ENCODE measurements around the gene RAD51C. TPM values are rescaled to one million over a fixed set of nuclear protein-coding genes. Genes with fewer than 3 reads are reported as not detected.

Gene RAD51C
- polyA plus RNA-seq, 1 donor (not counting 4 experiments of a cell fraction or from before 2014, with no cell fraction given): 41.8 TPM

DNA sequence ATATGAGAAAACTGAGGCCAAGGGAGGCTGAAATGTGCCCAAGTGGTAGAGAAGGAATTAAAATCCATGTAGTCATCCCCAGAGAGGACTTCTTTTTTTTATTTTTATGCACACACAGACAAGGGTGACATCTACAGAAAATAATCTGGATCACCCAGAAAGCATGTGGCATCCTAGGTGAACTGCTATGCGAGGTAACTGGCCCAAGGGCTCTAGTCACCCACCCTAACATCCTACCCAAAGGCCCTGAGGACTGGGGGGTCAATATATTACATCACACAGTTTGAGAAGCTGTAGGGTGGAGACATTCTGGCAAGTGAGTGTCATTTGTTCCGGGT lies 23.8 kb upstream of the RAD51C start:
- DNase-seq (ENCODE audit: low read depth, low spot score) (no peak), FAIRE-seq (no peak)
- Histone ChIP-seq H3K79me2 (ENCODE audit: control insufficient read depth, insufficient read depth, low read length) (no peaks in the 10 kb centered on the region), H2AFZ (ENCODE audit: control insufficient read depth, low read length) (no peak overlapping the region), H3K4me2 (ENCODE audit: control insufficient read depth, extremely low read depth, insufficient read depth, low read depth, low read length) (no peak overlapping the region), H3K4me3 (ENCODE audit: control insufficient read depth in 2 of 3, extremely low read depth in 1 of 3, insufficient read depth in 2 of 3, low read depth in 1 of 3, low read length in 3 of 3) (no peak overlapping the region), H4K20me1 (ENCODE audit: control insufficient read depth, extremely low read depth, insufficient read depth, low read length) (no peaks in the 10 kb centered on the region), H3K4me1 (ENCODE audit: control insufficient read depth, extremely low read depth, insufficient read depth, low read length) (peaks cover 5% of the 10 kb centered on the region), H3K27ac (ENCODE audit: control insufficient read depth, insufficient read depth, low read length) (no peak overlapping the region), H3K36me3 (ENCODE audit: control insufficient read depth in 2 of 2, extremely low read depth in 1 of 2, insufficient read depth in 2 of 2, low read length in 2 of 2) (no peaks in the 10 kb centered on the region), H3K9ac (ENCODE audit: control insufficient read depth, extremely low read depth, insufficient read depth, low read length) (no peak overlapping the region), H3K9me1 (ENCODE audit: control insufficient read depth, extremely low read depth, insufficient read depth, low read length) (no peaks in the 10 kb centered on the region), H3K27me3 (ENCODE audit: control insufficient read depth, extremely low read depth, insufficient read depth, low read length) (no peaks in the 10 kb centered on the region), H3K9me3 (ENCODE audit: control insufficient read depth, low read depth, low read length) (no peaks in the 10 kb centered on the region)
- dilution Hi-C loops (cut with MboI; ENCODE audit: extremely low pct_ligation_motif_present, low sequenced_read_pairs): no loop called here
- TF ChIP-seq CTCF (optimal IDR thresholded peaks at IDR 0.05 in 1 of 3, IDR thresholded peaks at IDR 0.05 in 1 of 3, conservative IDR thresholded peaks at IDR 0.05 in 1 of 3; ENCODE audit: extremely low read depth in 1 of 3, insufficient read depth in 2 of 3, low read length in 3 of 3) (no peak), EZH2 (IDR thresholded peaks at IDR 0.05; ENCODE audit: low read length) (no peak)

DNA sequence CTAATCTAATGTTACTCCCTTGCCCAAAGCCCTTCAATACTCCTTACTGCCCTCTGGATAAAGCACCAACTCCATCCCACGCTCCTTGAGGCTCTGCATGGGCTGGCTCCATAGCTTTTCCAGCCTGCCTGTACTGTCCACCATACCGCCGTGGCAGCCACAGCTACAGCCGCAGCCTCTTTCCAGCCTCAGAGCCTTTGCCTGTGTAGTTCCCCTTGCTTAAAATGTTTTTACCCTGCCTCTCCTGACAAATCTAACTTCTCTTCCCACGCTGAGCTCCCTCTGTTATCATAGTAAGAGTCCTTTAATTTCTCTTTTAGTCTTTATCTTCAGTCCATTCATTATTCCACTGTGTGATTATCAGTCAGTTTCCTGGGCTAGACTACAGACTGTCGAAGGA lies 22.5 kb upstream of the RAD51C start:
- Histone ChIP-seq H3K4me2 (ENCODE audit: control insufficient read depth, extremely low read depth, insufficient read depth, low read depth, low read length) (no peak overlapping the region), H4K20me1 (ENCODE audit: control insufficient read depth, extremely low read depth, insufficient read depth, low read length) (no peaks in the 10 kb centered on the region)

More for the DNA sequence above, 22.5 kb upstream of the RAD51C start:
- Histone ChIP-seq H3K36me3 (ENCODE audit: control insufficient read depth in 2 of 2, extremely low read depth in 1 of 2, insufficient read depth in 2 of 2, low read length in 2 of 2) (no peaks in the 10 kb centered on the region), H3K4me1 (ENCODE audit: control insufficient read depth, extremely low read depth, insufficient read depth, low read length) (peaks cover 5% of the 10 kb centered on the region), H3K9me3 (ENCODE audit: control insufficient read depth, low read depth, low read length) (no peaks in the 10 kb centered on the region), H3K79me2 (ENCODE audit: control insufficient read depth, insufficient read depth, low read length) (no peaks in the 10 kb centered on the region), H3K27ac (ENCODE audit: control insufficient read depth, insufficient read depth, low read length) (no peak overlapping the region), H3K4me3 (ENCODE audit: control insufficient read depth in 2 of 3, extremely low read depth in 1 of 3, insufficient read depth in 2 of 3, low read depth in 1 of 3, low read length in 3 of 3) (no peak overlapping the region), H3K9me1 (ENCODE audit: control insufficient read depth, extremely low read depth, insufficient read depth, low read length) (no peaks in the 10 kb centered on the region), H3K9ac (ENCODE audit: control insufficient read depth, extremely low read depth, insufficient read depth, low read length) (no peak overlapping the region), H2AFZ (ENCODE audit: control insufficient read depth, low read length) (no peak overlapping the region), H3K27me3 (ENCODE audit: control insufficient read depth, extremely low read depth, insufficient read depth, low read length) (no peaks in the 10 kb centered on the region)
- dilution Hi-C loops (cut with MboI; ENCODE audit: extremely low pct_ligation_motif_present, low sequenced_read_pairs): no loop called here
- FAIRE-seq: no peak
- DNase-seq (ENCODE audit: low read depth, low spot score): no peak
- TF ChIP-seq CTCF (optimal IDR thresholded peaks at IDR 0.05 in 1 of 3, IDR thresholded peaks at IDR 0.05 in 1 of 3, conservative IDR thresholded peaks at IDR 0.05 in 1 of 3; ENCODE audit: extremely low read depth in 1 of 3, insufficient read depth in 2 of 3, low read length in 3 of 3) (no peak), EZH2 (IDR thresholded peaks at IDR 0.05; ENCODE audit: low read length) (no peak)
